ENCODE results near the gene EEPD1.

DNA sequence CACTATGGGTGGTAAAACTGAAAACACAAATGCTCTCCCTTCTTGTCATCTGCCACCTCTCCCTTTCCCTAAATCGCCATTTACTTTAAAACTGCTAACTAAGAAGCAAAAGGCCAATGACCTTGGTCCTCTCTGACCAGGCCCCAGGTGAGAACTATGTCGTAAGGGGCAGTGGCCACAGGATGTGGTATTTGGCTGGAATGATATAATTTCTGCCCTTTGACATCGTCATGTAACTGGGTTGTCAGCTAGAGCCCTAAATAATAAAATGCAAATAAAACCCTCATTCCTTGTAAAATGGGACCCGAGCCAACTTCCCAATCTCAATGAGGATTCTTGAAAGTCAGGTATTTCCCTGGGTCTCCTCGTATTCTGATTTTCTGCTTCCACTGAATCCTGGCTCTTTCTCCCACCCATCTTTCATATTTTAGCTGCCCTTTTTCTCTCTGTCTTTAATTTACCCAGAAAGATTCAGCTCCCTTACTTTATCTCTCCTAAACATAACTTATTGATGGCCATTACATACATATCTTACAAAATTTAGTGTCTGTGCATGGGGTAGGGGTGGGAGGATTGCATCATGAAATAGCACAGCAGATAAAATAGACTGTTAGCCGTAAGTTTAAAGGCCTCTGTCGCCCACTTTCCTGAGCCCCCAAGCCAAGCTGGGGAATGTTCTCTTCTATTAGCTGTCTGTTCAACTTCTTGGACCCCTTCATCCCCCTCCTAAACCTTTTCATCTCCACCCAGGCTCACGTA, 3.2 kb upstream of the EEPD1 start:
- TF ChIP-seq POLR2A (IDR thresholded peaks at IDR 0.05) (no peak), EP300 (IDR thresholded peaks at IDR 0.05) (no peak)
- TF ChIP-seq, protein P1, sequence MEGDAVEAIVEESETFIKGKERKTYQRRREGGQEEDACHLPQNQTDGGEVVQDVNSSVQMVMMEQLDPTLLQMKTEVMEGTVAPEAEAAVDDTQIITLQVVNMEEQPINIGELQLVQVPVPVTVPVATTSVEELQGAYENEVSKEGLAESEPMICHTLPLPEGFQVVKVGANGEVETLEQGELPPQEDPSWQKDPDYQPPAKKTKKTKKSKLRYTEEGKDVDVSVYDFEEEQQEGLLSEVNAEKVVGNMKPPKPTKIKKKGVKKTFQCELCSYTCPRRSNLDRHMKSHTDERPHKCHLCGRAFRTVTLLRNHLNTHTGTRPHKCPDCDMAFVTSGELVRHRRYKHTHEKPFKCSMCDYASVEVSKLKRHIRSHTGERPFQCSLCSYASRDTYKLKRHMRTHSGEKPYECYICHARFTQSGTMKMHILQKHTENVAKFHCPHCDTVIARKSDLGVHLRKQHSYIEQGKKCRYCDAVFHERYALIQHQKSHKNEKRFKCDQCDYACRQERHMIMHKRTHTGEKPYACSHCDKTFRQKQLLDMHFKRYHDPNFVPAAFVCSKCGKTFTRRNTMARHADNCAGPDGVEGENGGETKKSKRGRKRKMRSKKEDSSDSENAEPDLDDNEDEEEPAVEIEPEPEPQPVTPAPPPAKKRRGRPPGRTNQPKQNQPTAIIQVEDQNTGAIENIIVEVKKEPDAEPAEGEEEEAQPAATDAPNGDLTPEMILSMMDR (IDR thresholded peaks at IDR 0.05) = no peak

Data from ovary (tissue), 3 donors.